ENCODE results near the gene WFIKKN1.

WFIKKN1 gene

GRCh38 chr16:585351-585750, 45.4 kb upstream of the WFIKKN1 start:
- no peak for DNase-seq (ENCODE audit: extremely low spot score)
- CTCF ChIA-PET: no interaction called here
- POLR2A ChIA-PET: interaction anchor here (1.0 to 1.7 kb wide), 3 partner anchors 8 to 59 kb away, joined by 3 to 4 read pairs (median 4); partner anchors contain the start of gene METTL26
- TF ChIP-seq FOXM1 (IDR thresholded peaks at IDR 0.05; ENCODE audit: borderline replicate concordance) (no peak), SUZ12 (IDR thresholded peaks at IDR 0.05) (no peak), HDGF (IDR thresholded peaks at IDR 0.05; ENCODE audit: borderline replicate concordance) (no peak), TARDBP (IDR thresholded peaks at IDR 0.05) (no peak)

DNA sequence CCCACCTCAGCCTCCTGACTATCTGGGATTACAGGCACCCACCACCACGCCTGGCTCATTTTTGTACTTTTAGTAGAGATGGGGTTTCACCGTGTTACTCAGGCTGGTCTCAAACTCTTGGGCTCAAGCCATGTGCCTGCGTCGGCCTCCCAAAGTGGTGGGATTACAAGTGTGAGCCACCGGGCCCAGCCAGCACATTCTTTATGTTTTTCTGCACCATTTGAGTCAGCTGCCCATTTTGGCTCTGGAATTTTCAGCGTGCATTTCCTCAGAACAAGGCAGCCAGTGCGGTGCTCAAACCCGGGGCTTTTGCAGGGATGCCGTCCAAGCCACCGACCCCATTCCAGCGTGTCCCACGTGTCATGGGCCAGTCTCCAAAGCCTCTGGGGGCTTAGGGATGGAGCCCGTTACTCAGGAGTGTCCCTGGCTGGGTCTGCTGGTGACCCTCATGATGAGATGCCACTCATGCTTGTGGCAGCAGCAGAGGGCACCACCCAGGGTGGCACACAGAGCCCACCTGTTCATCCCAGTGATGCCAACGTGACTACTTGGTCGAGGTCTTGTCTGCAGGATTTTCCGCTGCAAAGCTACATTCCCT, 44.6 kb upstream of the WFIKKN1 start:
- ChIA-PET POLR2A (interaction anchor here (1.0 to 1.6 kb wide), 3 partner anchors 9 to 60 kb away, joined by 3 to 4 read pairs (median 3); partner anchors contain the start of gene NHLRC4), CTCF (no interaction called here)
- TF ChIP-seq SUZ12 (IDR thresholded peaks at IDR 0.05) (no peak), NFRKB (IDR thresholded peaks at IDR 0.05) (no peak), FOXA1 (IDR thresholded peaks at IDR 0.05) (no peak), FOXM1 (IDR thresholded peaks at IDR 0.05; ENCODE audit: borderline replicate concordance) (no peak), FOXK2 (IDR thresholded peaks at IDR 0.05) (no peak), TARDBP (IDR thresholded peaks at IDR 0.05) (no peak), L3MBTL2 (conservative IDR thresholded peaks at IDR 0.05) (no peak), ELF4 (IDR thresholded peaks at IDR 0.05) (no peak), HDGF (IDR thresholded peaks at IDR 0.05; ENCODE audit: borderline replicate concordance) (no peak), BHLHE40 (IDR thresholded peaks at IDR 0.05; ENCODE audit: borderline replicate concordance) (no peak), ZNF384 (IDR thresholded peaks at IDR 0.05) (no peak), LEF1 (IDR thresholded peaks at IDR 0.05; ENCODE audit: borderline replicate concordance) (no peak), CTBP1 (IDR thresholded peaks at IDR 0.05; ENCODE audit: borderline replicate concordance) (no peak)
- no peak for DNase-seq (ENCODE audit: extremely low spot score)

GRCh38 chr16:586645-587590, 43.9 kb upstream of the WFIKKN1 start:
- no peak for DNase-seq (ENCODE audit: extremely low spot score)
- TF ChIP-seq NFRKB (IDR thresholded peaks at IDR 0.05) (no peak), L3MBTL2 (conservative IDR thresholded peaks at IDR 0.05) (no peak), FOXA1 (IDR thresholded peaks at IDR 0.05) (no peak), CTBP1 (IDR thresholded peaks at IDR 0.05; ENCODE audit: borderline replicate concordance) (no peak), SP1 (IDR thresholded peaks at IDR 0.05) (no peak), BHLHE40 (IDR thresholded peaks at IDR 0.05; ENCODE audit: borderline replicate concordance) (no peak), ZNF384 (IDR thresholded peaks at IDR 0.05) (no peak), PKNOX1 (IDR thresholded peaks at IDR 0.05) (no peak), FOXK2 (IDR thresholded peaks at IDR 0.05) (no peak), HDGF (IDR thresholded peaks at IDR 0.05; ENCODE audit: borderline replicate concordance) (no peak)
- ChIA-PET CTCF (interaction anchor here (0.7 kb wide), 1 partner anchor 152 kb away, joined by 4 read pairs; no protein-coding TSS in a partner anchor), POLR2A (interaction anchor here (1.3 to 1.4 kb wide), 2 partner anchors 14 to 20 kb away, joined by 3 read pairs; partner anchors contain the start of gene NHLRC4)

DNA sequence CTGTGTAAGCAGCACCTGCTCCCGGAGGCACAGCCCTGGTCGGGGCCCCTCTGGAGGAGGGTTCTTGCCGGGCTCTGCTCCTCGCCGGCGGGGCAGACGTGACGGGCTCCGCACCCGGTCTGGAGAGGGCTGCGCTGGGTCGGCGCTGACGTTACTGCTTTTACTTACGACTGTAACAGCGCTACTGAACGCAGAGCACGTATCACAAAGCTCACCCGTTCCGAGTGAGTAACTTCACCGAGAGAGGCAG, 42.2 kb upstream of the WFIKKN1 start:
- CTCF ChIA-PET: no interaction called here
- no peak for TF ChIP-seq CTBP1 (IDR thresholded peaks at IDR 0.05; ENCODE audit: borderline replicate concordance)
- no peak for TF ChIP-seq FOXA1 (IDR thresholded peaks at IDR 0.05)
- TF ChIP-seq BHLHE40 (IDR thresholded peaks at IDR 0.05; ENCODE audit: borderline replicate concordance): no peak
- TF ChIP-seq ELF4 (IDR thresholded peaks at IDR 0.05): no peak
- TF ChIP-seq FOXK2 (IDR thresholded peaks at IDR 0.05): no peak
- no peak for TF ChIP-seq SUZ12 (IDR thresholded peaks at IDR 0.05)
- no peak for TF ChIP-seq SP1 (IDR thresholded peaks at IDR 0.05)
- no peak for TF ChIP-seq PKNOX1 (IDR thresholded peaks at IDR 0.05)
- no peak for TF ChIP-seq FOXM1 (IDR thresholded peaks at IDR 0.05; ENCODE audit: borderline replicate concordance)
- no peak for TF ChIP-seq L3MBTL2 (conservative IDR thresholded peaks at IDR 0.05)
- TF ChIP-seq ZNF384 (IDR thresholded peaks at IDR 0.05): no peak
- TF ChIP-seq TARDBP (IDR thresholded peaks at IDR 0.05): no peak
- TF ChIP-seq ARNT (IDR thresholded peaks at IDR 0.05): no peak
- no peak for TF ChIP-seq LEF1 (IDR thresholded peaks at IDR 0.05; ENCODE audit: borderline replicate concordance)
- no peak for TF ChIP-seq HDGF (IDR thresholded peaks at IDR 0.05; ENCODE audit: borderline replicate concordance)
- peak; percentile 25 for DNase-seq (ENCODE audit: extremely low spot score)
- POLR2A ChIA-PET: interaction anchor here (0.6 to 1.1 kb wide), 3 partner anchors 10 to 63 kb away, joined by 3 read pairs; no protein-coding TSS in a partner anchor

DNA sequence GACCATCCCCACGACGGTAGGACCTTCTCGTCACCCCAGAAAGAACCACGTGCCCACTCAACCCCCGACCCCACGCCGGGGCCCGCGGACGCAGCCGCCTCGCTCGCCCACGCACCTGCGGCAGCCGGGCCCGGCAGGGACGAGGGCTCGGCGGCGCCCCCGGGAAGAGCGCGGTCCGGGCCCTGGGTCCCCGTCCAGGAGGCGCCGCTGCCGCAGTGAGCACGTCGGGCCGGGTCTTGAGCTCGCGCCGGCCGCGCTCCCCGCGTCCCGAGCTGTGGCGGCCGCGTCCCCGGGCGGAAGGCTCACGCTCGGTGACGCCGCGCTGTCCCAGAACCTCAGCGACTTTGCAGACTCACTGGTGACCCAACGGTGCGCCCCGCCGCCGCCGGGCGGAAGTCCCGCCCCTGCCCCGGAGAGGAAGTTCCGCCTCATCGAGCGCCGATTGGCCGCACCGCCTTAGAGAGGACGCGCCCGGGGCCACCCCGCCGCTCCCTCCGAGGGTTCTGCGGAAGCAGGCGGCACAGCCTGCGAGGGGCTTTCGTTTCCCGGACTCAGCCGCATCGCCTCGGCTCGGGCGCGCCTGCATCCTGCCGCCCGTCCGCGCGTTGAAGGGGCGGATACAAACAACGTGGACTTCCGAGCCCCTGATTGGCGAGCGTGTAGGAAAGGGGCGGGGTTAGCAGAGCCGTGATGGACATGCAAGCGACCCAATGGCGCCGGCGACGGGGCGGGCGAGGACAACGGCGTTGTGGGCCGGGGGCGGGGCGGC, 41.7 kb upstream of the WFIKKN1 start:
- CTCF ChIA-PET: no interaction called here
- POLR2A ChIA-PET: interaction anchor here (0.6 to 1.1 kb wide), 3 partner anchors 11 to 63 kb away, joined by 3 read pairs; no protein-coding TSS in a partner anchor

GRCh38 chr16:589658-590187, 41.1 kb upstream of the WFIKKN1 start, which contains the start of gene RAB40C:
RAB40C (plus strand) TSS chr16:590066; CDS start chr16:590292, 226 bp downstream.
- POLR2A ChIA-PET: interaction anchor here (0.8 kb wide), 1 partner anchor 11 kb away, joined by 4 read pairs; no protein-coding TSS in a partner anchor
- peak; percentile 95 for DNase-seq (ENCODE audit: extremely low spot score)
- TF ChIP-seq ARNT (IDR thresholded peaks at IDR 0.05) (no peak), PKNOX1 (IDR thresholded peaks at IDR 0.05) (peak; percentile 100), NFRKB (IDR thresholded peaks at IDR 0.05) (no peak), SUZ12 (IDR thresholded peaks at IDR 0.05) (no peak)
- CTCF ChIA-PET: no interaction called here

More for the DNA sequence above, 41.7 kb upstream of the WFIKKN1 start:
- TF ChIP-seq SP1 (IDR thresholded peaks at IDR 0.05) (no peak), LEF1 (IDR thresholded peaks at IDR 0.05; ENCODE audit: borderline replicate concordance) (peak; percentile 63; the same call in 1 of the 2 replicates)
- DNase-seq (ENCODE audit: extremely low spot score): peak; percentile 87
